Adrenal gland (tissue), 5 donors: Measurements from ENCODE around the gene OGDH.

Source experiments
- POLR2A ChIP-seq, 2 donors: fragments of 450-650 bp; IDR thresholded peaks; one replicate each; pipeline ENCODE4 v1.6.1; 2017; ENCODE audit warnings: antibody characterized with exemption in 2 of 2, mild to moderate bottlenecking in 2 of 2, moderate library complexity in 1 of 2
- TF ChIP-seq, protein P1 (sequence below), 6 experiments: fragments of 450-650 bp in 4 of 6; fragments of 200-600 bp in 2 of 6; sonication (generic) in 1 of 6; IDR thresholded peaks; 1 replicate in 5 of 6; 2 replicates in 1 of 6; pipeline versions ENCODE4 v1.5.1 to v1.8.0; 2016 to 2021; ENCODE audit warnings: antibody characterized with exemption in 6 of 6, mild to moderate bottlenecking in 2 of 6, moderate library complexity in 1 of 6
- donor health status: DM: no; HTN: no; CAD: no.

GRCh38 chr7:44703921-44704320 lies 97.5 kb downstream of the OGDH start:
- TF ChIP-seq, protein P1, sequence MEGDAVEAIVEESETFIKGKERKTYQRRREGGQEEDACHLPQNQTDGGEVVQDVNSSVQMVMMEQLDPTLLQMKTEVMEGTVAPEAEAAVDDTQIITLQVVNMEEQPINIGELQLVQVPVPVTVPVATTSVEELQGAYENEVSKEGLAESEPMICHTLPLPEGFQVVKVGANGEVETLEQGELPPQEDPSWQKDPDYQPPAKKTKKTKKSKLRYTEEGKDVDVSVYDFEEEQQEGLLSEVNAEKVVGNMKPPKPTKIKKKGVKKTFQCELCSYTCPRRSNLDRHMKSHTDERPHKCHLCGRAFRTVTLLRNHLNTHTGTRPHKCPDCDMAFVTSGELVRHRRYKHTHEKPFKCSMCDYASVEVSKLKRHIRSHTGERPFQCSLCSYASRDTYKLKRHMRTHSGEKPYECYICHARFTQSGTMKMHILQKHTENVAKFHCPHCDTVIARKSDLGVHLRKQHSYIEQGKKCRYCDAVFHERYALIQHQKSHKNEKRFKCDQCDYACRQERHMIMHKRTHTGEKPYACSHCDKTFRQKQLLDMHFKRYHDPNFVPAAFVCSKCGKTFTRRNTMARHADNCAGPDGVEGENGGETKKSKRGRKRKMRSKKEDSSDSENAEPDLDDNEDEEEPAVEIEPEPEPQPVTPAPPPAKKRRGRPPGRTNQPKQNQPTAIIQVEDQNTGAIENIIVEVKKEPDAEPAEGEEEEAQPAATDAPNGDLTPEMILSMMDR (IDR thresholded peaks at IDR 0.05), result no peak
- TF ChIP-seq POLR2A (IDR thresholded peaks at IDR 0.05), result no peak
